HG03097 (cell line): Measurements from ENCODE around the gene CFAP57.
"Not testable (repeated sequence)": the region's sequence is repeated elsewhere in the genome, so short reads cannot be mapped to it uniquely, and the experiment has no call there.

Experiments
- ATAC-seq: cut with Tn5 transposase; IDR thresholded peaks from one replicate; pipeline ENCODE4 v1.9.1; 2021; ENCODE audit not compliant: unreplicated experiment, low FRiP score

CFAP57 gene

DNA sequence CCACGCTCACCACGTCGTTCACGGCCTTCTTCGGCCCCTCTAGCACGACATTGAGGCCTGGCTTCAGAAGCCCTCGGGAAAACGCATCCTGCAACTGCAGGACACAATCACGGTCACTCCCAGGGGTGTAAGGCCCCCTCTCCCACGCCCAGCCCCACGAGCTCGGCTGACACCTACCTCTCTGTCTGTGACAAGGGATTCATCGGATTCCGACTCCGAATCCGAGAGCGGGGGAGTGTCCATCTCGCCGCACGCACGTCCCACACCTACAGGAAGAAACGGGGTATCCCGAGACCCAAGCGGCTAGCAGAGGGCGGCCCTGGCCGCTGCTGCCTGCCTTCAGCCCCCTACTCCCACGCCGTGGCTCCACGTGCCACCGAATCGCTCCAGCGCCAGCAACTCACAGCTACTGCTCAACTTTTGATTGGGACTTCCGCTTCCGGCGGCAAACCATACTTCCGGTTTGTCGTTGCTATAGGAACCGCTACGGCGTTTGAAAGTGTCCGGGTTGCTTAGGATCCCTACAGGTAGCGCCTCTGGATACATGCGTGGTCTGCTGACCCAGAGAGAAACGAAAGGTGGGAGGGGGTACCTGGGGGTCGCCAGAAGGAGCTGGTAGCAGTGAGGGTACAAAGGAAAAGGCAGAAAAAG, at the start of gene CFAP57, which contains the start of gene EBNA1BP2:
TSS of gene CFAP57 (plus strand) at position 455 of the 651 bp plus-strand sequence. CDS start 424 bp downstream, outside the sequence.
TSS of gene EBNA1BP2 (minus strand) at position 415 of the 651 bp plus-strand sequence. CDS start at position 243, 172 bp downstream.
- peak; percentile 84 for ATAC-seq

DNA sequence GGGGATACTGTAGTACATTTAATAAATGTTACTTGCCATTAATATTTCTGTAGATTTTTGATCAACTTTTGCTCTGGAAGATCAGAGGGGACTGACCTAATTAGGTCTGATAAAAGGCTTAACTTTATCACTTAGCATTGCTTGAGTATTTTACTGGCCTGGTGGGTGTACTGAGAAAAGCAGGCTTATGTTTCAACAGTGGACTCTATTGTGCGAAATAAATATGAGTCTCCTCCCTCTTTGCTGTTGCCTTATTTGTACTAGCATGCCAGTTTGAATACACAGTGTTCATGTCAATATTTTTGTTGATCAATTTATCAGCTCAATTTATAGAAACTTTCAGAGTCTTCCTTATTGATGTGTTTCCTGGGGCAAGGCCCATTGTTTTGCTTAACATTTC, 49.1 kb upstream of the CFAP57 start:
- ATAC-seq, result no peak

DNA sequence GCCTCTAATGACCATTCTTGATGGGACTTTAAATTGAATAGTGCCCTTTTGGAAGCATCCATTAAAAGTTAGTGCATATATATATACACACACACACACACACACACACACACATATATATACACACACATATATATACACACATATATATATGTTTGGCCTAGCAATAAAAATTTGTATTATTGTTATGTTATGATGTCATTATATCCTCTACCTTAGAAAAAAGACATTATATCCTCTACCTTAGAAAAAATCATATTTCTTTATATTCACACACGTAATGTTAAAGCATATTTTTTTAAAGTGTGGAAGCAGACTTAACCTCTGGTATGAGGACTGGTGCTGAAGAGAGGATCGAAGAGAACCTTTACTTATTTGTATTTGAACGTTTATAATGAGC, 43.3 kb upstream of the CFAP57 start:
- no peak for ATAC-seq

DNA sequence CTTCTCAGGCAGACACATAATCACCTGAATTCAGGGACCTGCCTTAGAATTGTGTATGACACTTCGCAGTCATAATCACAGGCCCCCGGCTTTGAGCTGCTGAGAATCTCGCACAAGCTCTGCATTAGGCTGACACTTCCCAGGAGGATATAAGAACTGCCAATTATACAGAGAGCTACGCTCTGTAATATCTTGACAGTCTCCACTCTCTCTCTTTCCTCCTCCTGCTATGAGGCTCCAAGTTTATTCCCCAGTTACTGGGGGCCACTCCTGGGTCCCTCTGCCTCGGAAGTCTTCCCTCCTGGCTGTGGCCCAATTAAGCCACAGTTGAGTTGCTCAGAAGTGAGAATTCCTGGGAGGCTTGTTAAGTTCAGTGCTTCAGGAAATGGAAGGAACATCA, 42.7 kb upstream of the CFAP57 start:
- no peak for ATAC-seq

DNA sequence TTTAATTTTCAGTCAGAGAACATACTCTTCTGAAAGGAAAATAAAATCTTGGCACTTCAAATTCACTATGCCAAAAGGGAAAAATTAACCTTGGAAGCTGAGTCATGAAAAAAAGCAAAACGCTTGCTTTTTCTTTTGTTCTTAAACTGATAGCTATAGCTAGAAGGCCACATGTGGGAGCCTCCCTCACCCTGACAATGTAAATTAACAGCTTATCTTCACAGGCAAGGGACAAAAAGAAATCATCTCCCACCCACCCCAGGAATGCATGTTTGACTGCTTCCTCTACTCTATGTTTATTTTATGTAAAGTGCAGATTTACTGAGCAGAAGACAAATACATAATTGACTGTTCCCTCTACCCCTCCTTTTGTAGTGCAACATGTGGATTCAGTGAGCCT, 38.1 kb upstream of the CFAP57 start:
- ATAC-seq, result no peak

DNA sequence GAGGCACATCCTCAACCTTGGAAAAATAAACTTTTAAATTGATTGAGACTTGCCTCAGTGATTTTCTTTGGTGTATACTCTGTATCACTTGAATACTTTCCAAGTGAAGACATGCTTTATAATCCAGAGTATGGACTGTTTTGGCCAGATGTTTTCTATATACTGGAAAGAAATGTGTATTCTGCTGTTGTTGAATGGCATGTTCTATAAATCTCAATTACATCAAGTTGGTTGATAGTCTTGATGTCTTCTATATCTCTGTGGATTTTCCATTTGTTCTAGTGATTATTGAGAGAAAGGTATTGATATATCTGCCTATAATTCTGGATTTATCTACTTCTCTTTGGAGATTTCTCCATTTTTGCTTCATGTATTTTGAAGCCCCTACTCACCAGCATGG, 37.5 kb upstream of the CFAP57 start:
- no peak for ATAC-seq

DNA sequence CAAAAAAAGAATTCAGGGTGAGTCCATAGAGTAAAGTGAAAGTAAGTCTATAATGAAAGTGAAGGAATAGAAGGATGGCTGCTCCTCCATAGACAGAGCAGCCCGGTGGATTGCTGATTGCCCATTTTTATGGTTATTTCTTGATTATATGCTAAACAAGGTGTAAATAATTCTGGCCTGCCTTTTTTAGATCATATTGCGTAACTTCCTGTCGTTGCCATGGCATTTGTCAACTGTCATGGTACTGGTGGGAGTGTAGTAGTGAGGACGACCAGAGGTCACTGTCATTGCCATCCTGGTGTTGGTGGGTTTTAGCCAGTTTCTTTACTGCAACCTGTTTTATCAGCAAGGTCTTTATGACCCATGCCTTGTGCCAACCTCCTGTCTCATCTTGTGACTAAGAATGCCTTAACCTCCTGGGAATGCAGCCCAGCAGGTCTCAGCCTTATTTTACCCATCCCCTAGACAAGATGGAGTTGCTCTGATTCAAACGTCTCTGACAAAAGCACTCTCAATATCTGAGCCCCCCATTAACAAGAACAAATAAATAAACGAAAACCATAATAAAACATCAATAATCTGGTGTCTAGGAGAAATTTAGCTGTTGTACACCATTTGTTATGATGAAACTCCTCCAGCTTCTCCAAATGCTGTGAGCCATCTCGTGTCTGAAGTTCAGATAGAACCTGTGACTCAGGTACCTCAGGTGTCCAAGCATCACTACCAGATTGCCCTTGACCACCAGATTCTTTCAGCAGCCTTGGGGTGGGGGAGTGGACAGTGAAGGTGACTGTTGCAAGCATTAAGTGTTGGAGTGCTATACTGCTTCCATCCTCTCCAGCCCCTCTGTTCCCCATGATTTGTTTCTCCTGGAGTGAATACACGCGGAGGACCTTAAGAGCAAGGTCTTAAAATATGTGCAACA, 36.0 kb upstream of the CFAP57 start:
- no peak for ATAC-seq

DNA sequence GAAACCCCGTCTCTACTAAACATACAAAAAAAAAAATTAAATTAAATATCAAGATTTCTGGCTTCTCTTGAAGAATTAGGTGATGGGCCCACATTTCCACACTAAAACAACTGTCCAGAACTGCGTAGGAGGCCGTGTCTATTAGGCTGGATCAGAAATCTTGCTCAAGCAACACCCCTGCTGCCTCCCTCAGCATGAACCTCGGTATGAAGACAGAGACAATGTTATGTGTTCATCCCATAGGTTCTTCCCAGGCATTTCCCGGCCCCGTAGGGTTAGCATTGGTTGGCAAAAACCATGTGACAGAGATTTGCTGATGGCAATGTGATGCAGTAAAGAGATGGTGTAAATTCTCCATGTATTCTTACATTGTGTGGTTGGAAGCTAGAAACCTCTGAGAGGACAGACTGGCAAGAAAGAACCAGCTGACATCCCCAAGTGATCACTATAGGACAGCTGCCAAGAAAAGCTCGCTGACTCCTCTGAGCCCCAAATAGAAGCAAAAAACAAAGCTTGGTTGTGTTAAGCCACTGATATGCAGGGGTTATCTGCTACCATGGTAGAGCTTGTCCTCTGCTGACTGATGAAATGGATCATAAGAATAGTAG, 34.6 kb upstream of the CFAP57 start:
- ATAC-seq, result no peak

DNA sequence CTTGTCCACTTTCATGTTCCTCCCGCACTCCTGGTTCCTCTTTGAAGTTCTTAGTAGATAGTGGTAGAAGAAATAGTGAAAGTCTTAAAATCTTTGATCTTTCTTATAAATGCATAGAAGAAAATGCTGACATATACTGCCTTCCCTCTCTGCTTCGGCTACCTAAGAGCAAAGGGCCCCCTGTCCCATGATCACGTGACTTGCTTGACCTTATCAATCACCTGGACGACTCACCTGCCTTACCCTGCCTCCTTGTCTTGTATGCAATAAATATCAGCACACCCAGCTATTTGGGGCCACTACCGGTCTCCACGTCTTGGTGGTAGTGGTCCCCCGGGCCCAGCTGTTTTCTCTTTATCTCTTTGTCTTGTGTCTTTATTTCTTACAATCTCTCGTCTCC, 32.8 kb upstream of the CFAP57 start:
- not testable (repeated sequence) for ATAC-seq

DNA sequence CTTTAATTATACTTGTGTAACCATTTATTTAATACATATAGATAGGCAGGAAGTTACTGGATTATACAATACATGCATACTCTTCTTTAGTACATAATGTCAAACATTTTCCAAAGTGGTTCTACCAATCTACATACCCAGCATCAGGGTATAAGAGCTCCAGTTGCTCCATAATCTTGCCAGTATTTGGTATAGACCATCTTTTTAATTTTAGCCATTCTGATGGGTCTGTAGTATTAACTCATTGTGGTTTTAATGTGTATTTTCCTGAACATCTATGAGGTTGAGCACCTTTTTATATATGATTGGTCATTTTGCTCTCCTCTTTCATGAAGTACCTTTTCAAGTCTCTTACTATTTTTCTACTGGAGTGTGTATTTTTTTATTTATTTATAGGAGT, 32.1 kb upstream of the CFAP57 start:
- ATAC-seq, result no peak

DNA sequence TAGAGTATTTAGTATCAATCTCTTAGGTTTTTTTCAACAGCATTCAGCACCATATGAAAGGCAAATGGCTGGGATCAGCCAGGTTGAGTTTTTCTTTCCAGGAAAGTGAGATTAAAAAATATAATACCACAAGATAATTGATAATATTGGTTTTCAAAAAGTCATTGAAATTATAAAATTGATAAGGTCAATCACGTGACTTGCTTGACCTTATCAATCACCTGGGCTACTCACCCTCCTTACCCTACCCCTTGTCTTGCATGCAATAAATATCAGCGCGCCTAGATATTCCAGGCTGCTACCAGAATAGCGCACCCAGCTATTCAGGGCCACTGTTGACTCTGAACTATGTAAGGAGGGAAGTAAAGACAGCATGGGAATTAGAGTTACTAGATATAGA, 31.5 kb upstream of the CFAP57 start:
- ATAC-seq, result no peak

DNA sequence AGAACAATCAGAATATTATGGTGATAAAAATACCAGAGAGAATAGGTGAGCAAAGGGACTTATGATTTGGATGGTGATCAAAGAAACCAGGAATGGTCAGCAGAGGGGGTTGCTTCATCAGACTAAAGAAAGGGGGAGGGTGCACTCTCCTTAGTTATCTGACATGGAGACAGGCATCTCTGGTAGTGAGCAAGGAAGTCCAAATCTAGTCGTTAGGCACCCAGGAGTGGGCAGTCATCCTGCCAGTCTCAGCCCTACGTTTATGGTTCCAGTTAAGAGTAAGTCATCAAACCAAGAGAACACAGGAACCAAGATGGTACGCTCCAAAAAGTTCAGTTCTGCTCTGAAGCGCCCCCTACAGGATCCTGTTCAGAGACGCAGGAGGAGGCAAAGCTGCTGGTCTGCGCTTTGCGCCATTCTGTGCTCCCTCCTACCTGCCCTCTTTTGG, 28.7 kb upstream of the CFAP57 start:
- no peak for ATAC-seq

DNA sequence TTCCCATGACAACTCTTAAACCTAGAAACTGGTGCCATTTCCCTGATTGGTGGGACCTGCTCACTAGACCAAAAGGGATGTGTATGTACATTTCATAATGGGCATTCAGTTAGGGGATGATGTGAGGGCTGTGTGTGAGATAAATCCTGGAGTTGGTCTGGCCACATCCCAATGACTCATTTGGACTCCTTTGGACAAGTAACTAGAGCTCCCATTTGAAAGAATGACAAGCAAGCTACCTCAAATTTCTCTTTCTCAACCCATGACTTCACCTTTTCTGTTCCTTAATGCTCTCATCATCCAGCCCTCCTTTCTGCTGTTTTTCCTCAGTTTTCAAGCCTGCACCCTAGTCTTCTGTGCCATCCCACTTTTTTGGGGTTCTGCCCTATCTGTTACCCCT, 27.9 kb upstream of the CFAP57 start:
- ATAC-seq, result no peak

DNA sequence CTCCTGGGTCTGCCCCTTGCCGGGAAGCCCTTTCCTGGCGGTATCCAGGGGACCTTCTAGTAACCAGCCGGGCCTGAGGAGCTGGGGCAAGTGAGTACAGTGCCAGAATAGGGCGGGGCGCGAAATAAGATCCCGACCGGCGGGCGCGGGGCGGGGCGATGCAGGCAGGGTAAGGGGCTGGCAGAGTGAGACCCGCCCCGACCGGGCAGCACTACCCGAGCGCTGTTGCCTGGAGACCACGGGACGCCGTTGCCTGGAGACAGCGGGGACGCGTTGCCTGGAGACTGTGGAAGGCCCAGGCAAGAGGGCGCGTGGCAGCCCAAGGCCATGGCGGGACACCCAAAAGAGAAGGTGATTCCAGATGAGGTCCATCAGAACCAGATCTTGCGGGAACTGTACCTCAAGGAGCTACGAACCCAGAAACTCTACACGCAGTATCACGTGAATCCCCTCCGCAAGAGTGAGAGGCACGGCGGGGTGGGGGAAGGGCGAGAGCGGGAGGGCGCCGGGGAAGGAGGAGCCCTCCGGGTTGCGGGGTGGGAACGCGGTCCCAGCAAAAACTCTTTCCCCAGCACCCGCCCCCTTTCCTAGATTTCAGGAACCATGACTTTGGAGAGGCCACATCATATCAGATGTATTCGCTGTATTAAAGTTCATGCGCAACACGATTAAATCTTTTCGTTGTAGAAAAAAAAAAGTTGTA, 24.4 kb upstream of the CFAP57 start:
- ATAC-seq, result no peak

DNA sequence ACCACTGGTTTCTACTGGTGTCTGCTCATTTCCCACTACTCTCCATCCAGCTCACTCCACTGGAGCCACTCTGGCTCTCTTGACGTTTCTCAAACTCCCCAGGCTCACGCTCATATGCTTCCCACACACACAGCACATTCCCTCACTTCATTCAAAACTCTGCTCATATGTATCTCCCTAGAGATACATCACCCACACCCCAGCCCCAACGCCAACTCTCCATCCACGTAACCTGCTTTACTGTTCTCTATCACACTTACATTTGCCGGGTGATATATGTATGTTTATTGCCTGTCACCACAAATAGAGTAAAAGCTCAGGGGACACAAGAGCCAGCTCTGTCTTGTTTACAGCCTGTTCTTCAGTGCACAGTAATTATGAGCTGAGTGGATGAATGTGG, 22.2 kb upstream of the CFAP57 start:
- ATAC-seq, result no peak

DNA sequence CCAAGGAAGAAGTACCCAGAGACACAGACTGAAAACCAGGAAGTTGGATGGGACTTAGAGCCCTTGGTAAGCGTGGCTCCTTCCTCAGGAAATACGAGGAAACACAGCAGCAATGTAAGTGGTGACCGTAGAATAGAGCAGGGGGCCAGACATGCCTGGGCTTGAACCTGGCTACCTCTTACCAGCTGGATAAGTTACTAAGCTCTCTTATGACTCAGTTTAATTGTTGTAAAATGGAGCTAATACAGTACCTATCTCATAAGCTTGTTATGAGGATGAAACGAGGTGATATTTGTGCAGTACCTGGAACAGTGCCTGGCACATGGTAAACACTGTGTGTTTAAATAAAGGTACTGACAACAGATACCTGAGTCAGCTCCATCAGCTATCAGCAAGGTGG, 19.3 kb upstream of the CFAP57 start:
- no peak for ATAC-seq

DNA sequence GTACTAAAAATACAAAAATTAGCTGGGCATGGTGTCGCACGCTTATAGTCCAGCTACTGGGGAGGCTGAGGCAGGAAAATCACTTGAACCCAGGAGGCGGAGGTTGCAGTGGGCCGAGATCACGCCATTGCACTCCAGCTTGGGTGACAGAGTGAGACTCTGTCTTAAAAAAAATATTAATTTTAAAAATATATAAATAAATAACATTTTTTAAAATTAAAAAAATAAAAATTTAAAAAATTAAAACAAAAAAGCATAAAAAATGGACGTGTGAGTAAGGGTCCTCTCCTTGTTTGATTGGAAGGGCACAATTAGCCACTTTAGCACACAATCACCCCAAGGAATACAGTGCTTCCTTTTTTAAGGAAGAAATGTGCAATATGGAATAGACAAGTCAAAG, 18.7 kb upstream of the CFAP57 start:
- ATAC-seq, result no peak

DNA sequence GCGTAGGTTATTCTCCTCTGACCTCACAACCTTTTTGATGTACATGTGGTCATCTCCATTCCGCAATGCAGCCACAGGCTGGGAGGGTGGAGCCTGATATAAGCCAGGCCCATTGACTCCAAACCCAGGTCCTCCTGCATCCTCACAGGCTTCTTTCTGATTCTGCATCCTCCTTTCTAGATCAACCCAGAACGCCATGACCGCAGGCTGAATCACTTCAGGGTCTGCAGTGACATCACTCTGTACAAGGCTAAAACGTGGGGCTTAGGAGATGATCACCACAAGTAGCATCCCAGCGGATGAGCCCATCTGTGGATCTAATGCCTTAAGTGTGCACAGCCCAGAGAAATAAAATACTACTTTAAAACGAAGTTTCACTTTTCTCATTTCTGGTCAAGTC, 16.1 kb upstream of the CFAP57 start:
- no peak for ATAC-seq

DNA sequence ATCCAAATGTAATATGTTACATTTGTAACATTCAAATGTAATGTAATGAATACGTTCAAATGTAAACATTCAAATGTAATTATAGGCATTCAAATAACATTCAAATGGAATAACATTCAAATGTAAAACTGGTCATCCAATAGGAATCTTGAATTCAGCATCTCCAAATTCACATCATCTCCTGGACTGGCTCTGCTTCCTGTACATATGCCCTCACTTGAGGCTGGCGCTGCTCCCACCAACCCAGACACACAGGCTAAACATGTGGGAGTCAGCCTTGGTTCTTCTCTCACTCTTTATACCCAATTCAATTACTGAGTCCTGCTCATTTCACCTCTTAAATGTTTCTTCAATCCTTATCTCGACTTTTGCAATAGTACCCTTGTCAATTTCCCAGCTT, 7.0 kb upstream of the CFAP57 start:
- no peak for ATAC-seq

DNA sequence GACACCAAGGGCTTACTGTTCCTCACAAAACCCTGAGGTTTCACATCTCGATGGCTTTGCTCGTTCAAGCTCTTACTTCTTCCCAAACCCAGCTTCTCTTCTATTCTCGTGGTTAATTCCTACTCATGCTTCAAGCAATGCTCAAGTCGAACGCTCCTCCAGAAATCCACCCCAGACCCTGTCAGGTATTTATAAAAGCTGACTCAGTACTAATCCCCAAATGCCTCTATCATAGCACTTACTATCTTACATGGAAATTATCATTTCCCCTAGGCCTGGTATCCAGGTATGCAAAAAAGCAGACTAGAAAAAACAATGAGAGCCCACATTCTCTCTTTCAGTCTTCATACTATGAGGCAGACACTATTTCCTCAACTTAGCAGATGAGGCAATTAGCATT, 6.4 kb upstream of the CFAP57 start:
- ATAC-seq, result no peak
